Skeletal muscle tissue (tissue), 4 donors: Measurements from ENCODE around the gene FMN1. TPM values are rescaled to one million over a fixed set of nuclear protein-coding genes. Genes with fewer than 3 reads are reported as not detected.

Source experiments
- H3K27ac ChIP-seq: one replicate; pipeline ENCODE4 v1.7.0; 2013; ENCODE audit warnings: mild to moderate bottlenecking, low read depth, low read length, inconsistent platforms
- H3K27me3 ChIP-seq, 3 donors: one replicate each; pipeline ENCODE4 v1.7.0; 2013; ENCODE audit warnings: low read length in 3 of 3; ENCODE audit not compliant: control insufficient read depth in 3 of 3, insufficient read depth in 3 of 3
- H3K36me3 ChIP-seq, 3 donors: one replicate each; pipeline ENCODE4 v1.7.0; 2013; ENCODE audit warnings: low read length in 3 of 3; ENCODE audit not compliant: control insufficient read depth in 3 of 3, insufficient read depth in 3 of 3
- H3K4me1 ChIP-seq, 3 donors: one replicate each; pipeline ENCODE4 v1.7.0; 2013; ENCODE audit warnings: low read length in 3 of 3, mild to moderate bottlenecking in 3 of 3; ENCODE audit not compliant: control insufficient read depth in 3 of 3, insufficient read depth in 3 of 3
- H3K4me3 ChIP-seq, 3 donors: one replicate each; pipeline ENCODE4 v1.7.0; 2013; ENCODE audit warnings: low read length in 3 of 3
- H3K9ac ChIP-seq, 3 donors: one replicate each; pipeline ENCODE4 v1.7.0; 2013; ENCODE audit warnings: low read length in 3 of 3, mild to moderate bottlenecking in 3 of 3, moderate library complexity in 2 of 3, low read depth in 1 of 3
- H3K9me3 ChIP-seq, 3 donors: one replicate each; pipeline ENCODE4 v1.7.0; 2013; ENCODE audit warnings: low read length in 3 of 3; ENCODE audit not compliant: control insufficient read depth in 3 of 3
- total RNA-seq: library from RNA; depleted of rRNA; stranded (reverse); fragments of >200 nt; gene quantifications from one replicate; pipeline ENCODE4 v1.2.3, GENCODE V29; 2014
- donor health status: Osteomylitis.

The FMN1 gene
- total RNA-seq, 1 donor from 2014 or later: 3.7 TPM

GRCh38 chr15:32732574-32733157, 461.8 kb downstream of the FMN1 start:
- Histone ChIP-seq H3K9me3 (peaks cover 2 to 5% (median 3%) of the 10 kb centered on the region in 3 donors), H3K4me3 (no peak overlapping the region), H3K4me1 (no peaks in the 10 kb centered on the region), H3K27me3 (peaks cover 0 to 10% (median 0%) of the 10 kb centered on the region in 3 donors), H3K9ac (no peak overlapping the region), H3K36me3 (no peaks in the 10 kb centered on the region), H3K27ac (no peak overlapping the region)

GRCh38 chr15:32730677-32731654, 463.5 kb downstream of the FMN1 start:
- Histone ChIP-seq H3K9ac (no peak overlapping the region), H3K4me1 (no peaks in the 10 kb centered on the region), H3K9me3 (peaks cover 2 to 5% (median 3%) of the 10 kb centered on the region in 3 donors), H3K27ac (no peak overlapping the region), H3K4me3 (no peak overlapping the region), H3K36me3 (no peaks in the 10 kb centered on the region), H3K27me3 (peaks cover 0 to 10% (median 0%) of the 10 kb centered on the region in 3 donors)

- Histone ChIP-seq H3K9me3 (peaks cover 2 to 7% (median 3%) of the 10 kb centered on the region in 3 donors), H3K9ac (no peak overlapping the region), H3K4me1 (no peaks in the 10 kb centered on the region), H3K27me3 (peaks cover 0 to 10% (median 0%) of the 10 kb centered on the region in 3 donors), H3K36me3 (no peaks in the 10 kb centered on the region), H3K27ac (no peak overlapping the region), H3K4me3 (no peak overlapping the region)
Observed at GRCh38 chr15:32729700-32730395, 464.7 kb downstream of the FMN1 start.

GRCh38 chr15:32723171-32723948, 471.2 kb downstream of the FMN1 start:
- Histone ChIP-seq H3K4me1 (peaks cover 8 to 11% (median 10%) of the 10 kb centered on the region in 3 donors), H3K4me3 (no peak overlapping the region), H3K27me3 (peaks cover 17 to 21% (median 20%) of the 10 kb centered on the region in 3 donors), H3K9me3 (peaks cover 0 to 5% (median under 1%) of the 10 kb centered on the region in 3 donors), H3K9ac (no peak overlapping the region), H3K27ac (no peak overlapping the region), H3K36me3 (no peaks in the 10 kb centered on the region)

GRCh38 chr15:32722136-32722535, 472.4 kb downstream of the FMN1 start:
- Histone ChIP-seq H3K4me1 (peaks cover 12 to 18% (median 12%) of the 10 kb centered on the region in 3 donors), H3K27ac (no peak overlapping the region), H3K27me3 (peaks cover 27 to 31% (median 31%) of the 10 kb centered on the region in 3 donors), H3K9ac (no peak overlapping the region), H3K9me3 (peaks cover 0 to 2% (median 0%) of the 10 kb centered on the region in 3 donors), H3K4me3 (no peak overlapping the region), H3K36me3 (no peaks in the 10 kb centered on the region)

GRCh38 chr15:32721596-32721995, 472.9 kb downstream of the FMN1 start:
- Histone ChIP-seq H3K27me3 (peaks cover 33 to 36% (median 36%) of the 10 kb centered on the region in 3 donors), H3K4me1 (peaks cover 12 to 18% (median 12%) of the 10 kb centered on the region in 3 donors), H3K36me3 (no peaks in the 10 kb centered on the region), H3K27ac (no peak overlapping the region), H3K9ac (no peak overlapping the region), H3K4me3 (no peak overlapping the region), H3K9me3 (peaks cover 0 to 2% (median 0%) of the 10 kb centered on the region in 3 donors)

- Histone ChIP-seq H3K27me3 (peaks cover 48 to 58% (median 52%) of the 10 kb centered on the region in 3 donors), H3K36me3 (no peaks in the 10 kb centered on the region), H3K4me3 (peak overlapping the region in 2 of 3 donors; percentile 52 to 54), H3K9me3 (no peaks in the 10 kb centered on the region), H3K9ac (peak overlapping the region in 2 of 3 donors; percentile 8 to 33), H3K27ac (no peak overlapping the region), H3K4me1 (peaks cover 12 to 18% (median 12%) of the 10 kb centered on the region in 3 donors)
Observed at GRCh38 chr15:32718821-32719716, 475.4 kb downstream of the FMN1 start.

GRCh38 chr15:32718227-32718820, 476.2 kb downstream of the FMN1 start:
- peak overlapping the region in 1 of 3 donors; percentile 8 for H3K9ac ChIP-seq
- peak overlapping the region in 2 of 3 donors; percentile 30 to 52 for H3K4me3 ChIP-seq
- H3K27me3 ChIP-seq: peaks cover 50 to 58% (median 52%) of the 10 kb centered on the region in 3 donors
- H3K36me3 ChIP-seq: no peaks in the 10 kb centered on the region
- peaks cover 12 to 18% (median 12%) of the 10 kb centered on the region in 3 donors for H3K4me1 ChIP-seq
- no peak overlapping the region for H3K27ac ChIP-seq
- H3K9me3 ChIP-seq: no peaks in the 10 kb centered on the region
